H1 (cell line): Measurements from ENCODE around the gene TCF7L1. TPM values are rescaled to one million over a fixed set of nuclear protein-coding genes. Genes with fewer than 3 reads are reported as not detected.

Experiments used
- ASH2L ChIP-seq: fragments of 200-600, 300-600 bp; sonication (generic); IDR thresholded peaks from one replicate; pipeline ENCODE4 v1.7.1; 2017; ENCODE audit warnings: low read length
- ATF2 ChIP-seq: IDR thresholded peaks from 2 replicates; pipeline ENCODE4 v1.6.1; 2012; ENCODE audit warnings: low read length, inconsistent platforms
- CHD1 ChIP-seq: IDR thresholded peaks from 2 replicates; pipeline ENCODE4 v1.6.1; 2012; ENCODE audit warnings: low read depth, low read length, improper control_type of control experiment
- CHD2 ChIP-seq: IDR thresholded peaks from 2 replicates; pipeline ENCODE4 v1.6.1; 2012; ENCODE audit warnings: low read length, improper control_type of control experiment
- CTCF ChIP-seq, 3 experiments: IDR thresholded peaks; 1 replicate in 2 of 3; 2 replicates in 1 of 3; pipeline versions ENCODE4 v1.5.1 to v1.6.1; 2011; ENCODE audit warnings: low read length in 3 of 3, mild to moderate bottlenecking in 3 of 3, inconsistent platforms in 2 of 3, low read depth in 1 of 3, moderate library complexity in 1 of 3; ENCODE audit not compliant: insufficient read depth in 1 of 3; ENCODE audit errors: control extremely low read depth in 1 of 3
- GTF2F1 ChIP-seq: IDR thresholded peaks from 2 replicates; pipeline ENCODE4 v1.6.1; 2012; ENCODE audit warnings: low read depth, low read length, improper control_type of control experiment, borderline replicate concordance
- KDM4A ChIP-seq: IDR thresholded peaks from one replicate; pipeline ENCODE4 v1.7.1; 2012; ENCODE audit warnings: low read depth, mild to moderate bottlenecking, moderate library complexity, low read length, inconsistent platforms; ENCODE audit not compliant: severe bottlenecking
- KDM5A ChIP-seq: fragments of 200-600 bp; IDR thresholded peaks from 2 replicates; pipeline ENCODE4 v1.7.1; 2012; ENCODE audit warnings: mild to moderate bottlenecking, low read length, inconsistent platforms, mixed read lengths
- MAX ChIP-seq: IDR thresholded peaks from 2 replicates; pipeline ENCODE4 v1.6.1; 2012; ENCODE audit warnings: inconsistent platforms
- POLR2AphosphoS5 ChIP-seq: IDR thresholded peaks from 2 replicates; pipeline ENCODE4 v1.6.1; 2011; ENCODE audit warnings: low read depth, low read length
- RBBP5 ChIP-seq: IDR thresholded peaks from 2 replicates; pipeline ENCODE4 v1.7.1; 2012; ENCODE audit warnings: low read depth, mild to moderate bottlenecking, inconsistent platforms, low read length, moderate library complexity, borderline replicate concordance
- SAP30 ChIP-seq: fragments of 300-600 bp; sonication (generic); IDR thresholded peaks from 2 replicates; pipeline ENCODE4 v1.7.1; 2012; ENCODE audit warnings: low read length, moderate library complexity, mild to moderate bottlenecking, inconsistent platforms; ENCODE audit not compliant: insufficient read depth, insufficient replicate concordance
- SP1 ChIP-seq: IDR thresholded peaks from 2 replicates; pipeline ENCODE4 v1.6.1; 2011; ENCODE audit warnings: low read depth, low read length
- TAF7 ChIP-seq: optimal IDR thresholded peaks from 2 replicates; pipeline ENCODE3; 2011; ENCODE audit warnings: low read depth, mild to moderate bottlenecking, inconsistent platforms, low read length, moderate library complexity, borderline replicate concordance
- TBP ChIP-seq: IDR thresholded peaks from 2 replicates; pipeline ENCODE4 v1.6.1; 2011; ENCODE audit warnings: low read depth, low read length, improper control_type of control experiment
- TCF12 ChIP-seq: IDR thresholded peaks from 2 replicates; pipeline ENCODE4 v1.6.1; 2011; ENCODE audit warnings: low read depth, mild to moderate bottlenecking, low read length
- YY1 ChIP-seq: IDR thresholded peaks from 2 replicates; pipeline ENCODE4 v1.6.1; 2011; ENCODE audit warnings: low read depth, mild to moderate bottlenecking, low read length
- polyA plus RNA-seq, 7 experiments: library from polyadenylated mRNA; depleted of rRNA in 3 of 7; stranded (reverse) in 5 of 7; unstranded in 2 of 7; fragments of >200 nt in 5 of 7; fragments of 200-250 nt in 2 of 7; gene quantifications; 1 replicate in 5 of 7; 2 replicates in 1 of 7; 4 replicates in 1 of 7; pipeline versions ENCODE4 v1.2.1 to v1.2.3, GENCODE V29; 2011 to 2013; ENCODE audit warnings: missing spikeins in 2 of 7, mixed read lengths in 2 of 7
- total RNA-seq: library from RNA; stranded (reverse); fragmentation: NEBNext Ultra II Directional; extraction: Animal tissue kit (Norgen Biotek cat#: 25700); gene quantifications from 2 replicates; pipeline ENCODE4 v1.2.1, GENCODE V29; 2021

Gene TCF7L1
- total and polyA plus RNA-seq, 2 of the 8 experiments (the other 6 are each of a cell fraction or from before 2014, with no cell fraction given) = 27.5 to 108 TPM

DNA sequence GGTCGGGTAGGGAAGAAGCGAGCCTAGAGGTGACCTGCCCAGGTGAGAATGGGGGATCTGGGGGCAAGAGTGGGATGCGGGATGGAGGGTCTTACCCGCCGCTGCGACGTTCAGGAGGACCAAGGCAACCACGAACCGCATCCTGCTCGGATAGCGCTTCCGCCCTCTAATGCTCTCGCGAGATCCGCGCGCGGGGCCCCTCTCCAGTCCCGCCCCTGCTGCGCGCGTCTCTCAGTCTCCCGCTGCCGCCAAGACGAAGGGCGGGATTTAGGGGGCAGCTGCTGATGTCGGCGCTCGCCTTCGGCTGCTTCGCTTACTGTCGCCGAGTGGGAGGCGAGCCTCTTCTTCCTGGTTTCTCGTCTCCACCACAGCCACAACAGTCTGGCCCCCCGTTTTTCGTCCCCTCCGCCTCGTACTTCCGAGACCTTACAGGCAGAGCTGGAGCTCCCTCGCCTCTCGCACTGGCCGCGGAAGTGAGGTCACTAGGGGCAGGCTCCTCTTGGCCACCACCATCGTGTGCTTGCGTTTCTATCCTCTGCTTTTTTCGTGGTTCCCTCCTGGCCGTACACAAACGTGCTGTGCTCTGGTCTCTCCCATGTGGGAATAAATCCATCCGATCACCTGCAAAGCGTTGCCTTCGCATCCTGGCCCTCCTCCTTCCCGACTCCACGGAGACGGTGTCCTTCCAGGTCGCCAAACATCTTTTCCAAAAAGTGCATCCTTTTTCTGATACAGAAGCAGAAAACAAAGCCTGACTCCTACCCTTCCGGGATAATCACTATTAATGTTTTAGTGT lies 194.8 kb downstream of the TCF7L1 start, which contains the start of gene TGOLN2 (continued):
- TF ChIP-seq CTCF (IDR thresholded peaks at IDR 0.05; ENCODE audit: control extremely low read depth in 1 of 3, insufficient read depth in 1 of 3, low read depth in 1 of 3, low read length in 3 of 3) = peak in 1 of 3 experiments; percentile 8; a peak in 2 of 4 replicates
- TF ChIP-seq KDM5A = no peak
- peak; percentile 69; the same call in 1 of the 2 replicates for TF ChIP-seq ATF2
- peak; percentile 71 for TF ChIP-seq YY1
- peak; percentile 94 for TF ChIP-seq TBP
- TF ChIP-seq GTF2F1 = peak; percentile 94
- peak; percentile 70 for TF ChIP-seq TAF7
- TF ChIP-seq TCF12 = 0 out of 2 replicates have a peak, but pooled peaks have one; percentile 7
- TF ChIP-seq CHD2 = peak; percentile 98
- TF ChIP-seq SAP30 = no peak
- peak; percentile 93 for TF ChIP-seq RBBP5
- no peak for TF ChIP-seq SP1
- TF ChIP-seq ASH2L = peak; percentile 92
- TF ChIP-seq MAX = peak; percentile 8
- TF ChIP-seq POLR2AphosphoS5 = peak; percentile 98
- TF ChIP-seq KDM4A = peak; percentile 88
- no peak for TF ChIP-seq CHD1
